ENCODE measurements around the gene FAM240B. TPM values are rescaled to one million over a fixed set of nuclear protein-coding genes. Genes with fewer than 3 reads are reported as not detected.
A peak's percentile ranks its signal among the peaks of the same experiment; 100 is the strongest.

FAM240B gene
- total RNA-seq, 2 donors from 2014 or later, result not detected

- TF ChIP-seq, protein P1, sequence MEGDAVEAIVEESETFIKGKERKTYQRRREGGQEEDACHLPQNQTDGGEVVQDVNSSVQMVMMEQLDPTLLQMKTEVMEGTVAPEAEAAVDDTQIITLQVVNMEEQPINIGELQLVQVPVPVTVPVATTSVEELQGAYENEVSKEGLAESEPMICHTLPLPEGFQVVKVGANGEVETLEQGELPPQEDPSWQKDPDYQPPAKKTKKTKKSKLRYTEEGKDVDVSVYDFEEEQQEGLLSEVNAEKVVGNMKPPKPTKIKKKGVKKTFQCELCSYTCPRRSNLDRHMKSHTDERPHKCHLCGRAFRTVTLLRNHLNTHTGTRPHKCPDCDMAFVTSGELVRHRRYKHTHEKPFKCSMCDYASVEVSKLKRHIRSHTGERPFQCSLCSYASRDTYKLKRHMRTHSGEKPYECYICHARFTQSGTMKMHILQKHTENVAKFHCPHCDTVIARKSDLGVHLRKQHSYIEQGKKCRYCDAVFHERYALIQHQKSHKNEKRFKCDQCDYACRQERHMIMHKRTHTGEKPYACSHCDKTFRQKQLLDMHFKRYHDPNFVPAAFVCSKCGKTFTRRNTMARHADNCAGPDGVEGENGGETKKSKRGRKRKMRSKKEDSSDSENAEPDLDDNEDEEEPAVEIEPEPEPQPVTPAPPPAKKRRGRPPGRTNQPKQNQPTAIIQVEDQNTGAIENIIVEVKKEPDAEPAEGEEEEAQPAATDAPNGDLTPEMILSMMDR (conservative IDR thresholded peaks at IDR 0.05), result no peak
- 73 to 88% methylated on average over 2 to 4 of the region's 5 CpGs for WGBS, 2 experiments (ENCODE audit: insufficient coverage in 1 of 2, insufficient read length in 1 of 2)
- Mint-ChIP-seq H3K36me3 (ENCODE audit: low read depth) (no peaks in the 10 kb centered on the region), H3K4me3 (no peak overlapping the region), H3K27ac (no peak overlapping the region), H3K27me3 (ENCODE audit: insufficient read depth) (peaks cover 5% of the 10 kb centered on the region), H3K9me3 (peaks cover 1% of the 10 kb centered on the region), H3K4me1 (peaks cover 10% of the 10 kb centered on the region)
- Histone ChIP-seq H3K27me3 (ENCODE audit: control insufficient read depth, insufficient read depth, low read length, poor library complexity, severe bottlenecking) (no peaks in the 10 kb centered on the region), H3K9ac (ENCODE audit: extremely low read depth, low read length, poor library complexity, severe bottlenecking) (no peak overlapping the region), H3K27ac (ENCODE audit: low read depth, low read length) (no peak overlapping the region), H3K4me1 (ENCODE audit: control insufficient read depth, insufficient read depth, low read length) (no peaks in the 10 kb centered on the region), H3K36me3 (ENCODE audit: control insufficient read depth, insufficient read depth, low read length) (no peaks in the 10 kb centered on the region), H3K4me3 (ENCODE audit: low read length) (no peak overlapping the region), H3K9me3 (ENCODE audit: control insufficient read depth, low read length) (no peaks in the 10 kb centered on the region)
- DNase-seq, result no peak
Observed at GRCh38 chr9:38670542-38671371, 49.2 kb downstream of the FAM240B start.

DNA sequence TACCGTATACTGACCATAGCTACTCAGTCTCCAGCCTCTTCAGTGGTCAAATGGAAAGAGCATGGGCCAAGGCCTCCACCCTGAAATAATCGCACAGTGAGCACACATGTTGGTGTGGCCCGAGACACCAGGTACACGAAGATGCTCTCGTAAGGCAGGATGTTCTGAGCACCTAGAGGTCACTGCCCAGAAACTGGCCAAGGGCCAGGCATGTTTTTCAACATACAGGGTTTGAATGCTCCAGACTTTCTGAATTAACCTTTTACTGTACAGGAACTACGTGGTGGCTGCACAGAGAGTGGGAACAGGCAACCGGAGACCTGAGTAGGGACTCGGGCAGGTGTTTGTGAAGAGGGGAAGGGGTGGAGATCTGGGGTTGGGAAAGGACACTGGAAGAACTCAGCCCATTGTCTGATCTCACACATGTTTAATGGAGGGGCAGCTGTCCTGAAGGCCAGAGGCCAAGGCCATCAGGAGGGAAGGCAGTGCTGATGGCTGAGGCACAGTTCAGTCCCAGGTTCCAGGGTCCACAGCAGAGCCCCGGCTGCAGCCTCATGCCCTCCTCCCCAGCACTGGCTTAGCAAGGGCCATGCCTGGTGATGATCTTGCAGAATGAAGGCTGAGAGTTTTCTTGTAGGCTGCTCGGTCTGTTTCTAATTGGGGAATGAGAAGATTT is 51.0 kb downstream of the FAM240B start:
- H3K27me3 ChIP-seq (ENCODE audit: control insufficient read depth, insufficient read depth, low read length, poor library complexity, severe bottlenecking), result no peaks in the 10 kb centered on the region
- WGBS, 2 experiments (ENCODE audit: insufficient coverage in 1 of 2, insufficient read length in 1 of 2), result 85 to 100% methylated on average over 7 to 10 of the region's 10 CpGs
- no peaks in the 10 kb centered on the region for H3K36me3 ChIP-seq (ENCODE audit: control insufficient read depth, insufficient read depth, low read length)
- H3K27ac Mint-ChIP-seq, result no peak overlapping the region
- no peak overlapping the region for H3K9ac ChIP-seq (ENCODE audit: extremely low read depth, low read length, poor library complexity, severe bottlenecking)
- no peak overlapping the region for H3K4me3 Mint-ChIP-seq
- H3K9me3 ChIP-seq (ENCODE audit: control insufficient read depth, low read length), result no peaks in the 10 kb centered on the region
- DNase-seq, result no peak
- TF ChIP-seq, protein P1 (conservative IDR thresholded peaks at IDR 0.05), result no peak
- H3K4me1 ChIP-seq (ENCODE audit: control insufficient read depth, insufficient read depth, low read length), result no peaks in the 10 kb centered on the region
- H3K27ac ChIP-seq (ENCODE audit: low read depth, low read length), result no peak overlapping the region
- H3K9me3 Mint-ChIP-seq, result peaks cover 1% of the 10 kb centered on the region
- H3K4me1 Mint-ChIP-seq, result peaks cover 10% of the 10 kb centered on the region
- no peak overlapping the region for H3K4me3 ChIP-seq (ENCODE audit: low read length)
- no peaks in the 10 kb centered on the region for H3K36me3 Mint-ChIP-seq (ENCODE audit: low read depth)
- peaks cover 3% of the 10 kb centered on the region for H3K27me3 Mint-ChIP-seq (ENCODE audit: insufficient read depth)

DNA sequence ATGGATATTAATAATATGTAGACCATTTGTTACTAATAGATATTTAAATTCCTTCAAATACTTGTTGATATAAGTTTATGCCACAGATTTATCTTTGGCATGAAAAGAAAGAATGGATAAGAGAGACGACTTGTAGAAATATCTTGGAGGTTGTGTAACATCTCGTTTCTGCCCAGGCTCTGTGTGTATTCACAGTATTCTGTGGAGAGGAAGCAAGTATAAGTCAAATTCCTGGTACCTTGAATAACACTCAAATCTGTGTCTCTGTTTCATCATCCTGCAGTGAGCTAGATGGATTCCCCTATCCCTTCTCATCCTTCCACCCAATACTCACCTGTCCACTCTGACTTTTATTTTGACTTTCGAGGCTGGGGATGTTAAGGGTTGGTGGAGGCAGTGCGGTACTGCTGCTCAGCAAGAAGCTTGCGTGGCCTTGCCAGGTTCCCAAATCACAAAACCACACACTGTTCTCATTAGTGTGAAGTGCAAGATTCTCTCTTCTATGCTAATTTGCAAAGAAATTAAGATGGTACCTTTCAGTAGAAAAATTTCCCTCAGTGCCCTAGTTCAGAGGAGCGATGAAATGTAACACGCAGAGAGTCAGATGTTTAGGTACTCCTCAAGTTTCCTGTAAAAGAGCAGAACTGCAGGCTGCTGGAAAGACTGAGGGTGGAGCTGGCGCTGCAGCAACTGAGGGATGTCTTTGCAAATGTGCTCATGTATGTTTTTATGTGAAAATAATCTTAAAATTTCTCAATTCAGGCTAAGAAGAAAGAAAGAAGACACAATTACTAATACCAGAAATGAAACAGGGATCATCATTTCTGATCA is 57.0 kb downstream of the FAM240B start:
- Histone ChIP-seq H3K9me3 (ENCODE audit: control insufficient read depth, low read length) (no peaks in the 10 kb centered on the region), H3K9ac (ENCODE audit: extremely low read depth, low read length, poor library complexity, severe bottlenecking) (no peak overlapping the region), H3K27me3 (ENCODE audit: control insufficient read depth, insufficient read depth, low read length, poor library complexity, severe bottlenecking) (no peaks in the 10 kb centered on the region), H3K36me3 (ENCODE audit: control insufficient read depth, insufficient read depth, low read length) (no peaks in the 10 kb centered on the region), H3K27ac (ENCODE audit: low read depth, low read length) (no peak overlapping the region), H3K4me1 (ENCODE audit: control insufficient read depth, insufficient read depth, low read length) (no peaks in the 10 kb centered on the region), H3K4me3 (ENCODE audit: low read length) (no peak overlapping the region)
- TF ChIP-seq, protein P1 (conservative IDR thresholded peaks at IDR 0.05), result peak; percentile 70
- 82 to 89% methylated on average over 4 to 8 of the region's 8 CpGs for WGBS, 2 experiments (ENCODE audit: insufficient coverage in 1 of 2, insufficient read length in 1 of 2)
- Mint-ChIP-seq H3K9me3 (peaks cover 1% of the 10 kb centered on the region), H3K27me3 (ENCODE audit: insufficient read depth) (peaks cover 2% of the 10 kb centered on the region), H3K27ac (no peak overlapping the region), H3K4me3 (no peak overlapping the region), H3K36me3 (ENCODE audit: low read depth) (no peaks in the 10 kb centered on the region), H3K4me1 (no peaks in the 10 kb centered on the region)
- DNase-seq, result peak; percentile 62
